HG02759 (cell line): Measurements from ENCODE around the gene SMIM43.
"Not testable (repeated sequence)": the region's sequence is repeated elsewhere in the genome, so short reads cannot be mapped to it uniquely, and the experiment has no call there.

Experiments
- ATAC-seq: cut with Tn5 transposase; IDR thresholded peaks from one replicate; pipeline ENCODE4 v1.9.1; 2021; ENCODE audit warnings: mild to moderate bottlenecking, moderate library complexity; ENCODE audit not compliant: unreplicated experiment

Gene SMIM43

DNA sequence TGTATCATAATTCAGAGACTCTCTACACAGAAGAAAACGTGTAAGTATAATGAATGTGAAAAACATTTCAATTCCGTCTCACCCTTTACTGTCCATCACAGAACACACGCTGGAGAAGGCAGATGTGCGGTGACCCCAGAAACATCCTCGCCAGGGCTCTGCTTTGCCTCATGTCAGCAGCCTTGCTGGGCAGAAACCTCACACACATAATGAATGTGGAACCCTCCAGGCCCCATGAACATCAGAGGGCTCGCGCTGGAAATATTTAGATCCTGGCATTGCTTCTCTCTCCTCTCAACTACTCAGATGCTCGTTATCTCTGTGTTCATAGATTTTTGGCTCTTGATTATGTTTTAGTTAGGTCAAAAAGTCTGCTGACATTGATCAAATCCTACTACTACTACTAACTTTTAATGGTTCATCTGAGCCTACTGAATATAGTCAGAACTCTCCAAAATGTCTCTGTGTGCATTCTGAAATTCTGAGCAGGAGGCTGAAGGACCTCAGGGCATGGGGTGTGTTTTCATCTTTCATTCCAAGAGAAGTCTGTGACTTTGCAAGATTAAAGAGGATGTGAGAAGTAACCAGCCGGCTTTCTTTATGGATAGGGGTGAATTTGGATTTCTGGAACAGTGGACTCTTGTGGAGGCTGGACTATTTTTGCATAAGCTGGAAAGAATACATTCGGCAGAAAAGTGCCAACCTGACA is 27.0 kb downstream of the SMIM43 start:
- no peak for ATAC-seq

DNA sequence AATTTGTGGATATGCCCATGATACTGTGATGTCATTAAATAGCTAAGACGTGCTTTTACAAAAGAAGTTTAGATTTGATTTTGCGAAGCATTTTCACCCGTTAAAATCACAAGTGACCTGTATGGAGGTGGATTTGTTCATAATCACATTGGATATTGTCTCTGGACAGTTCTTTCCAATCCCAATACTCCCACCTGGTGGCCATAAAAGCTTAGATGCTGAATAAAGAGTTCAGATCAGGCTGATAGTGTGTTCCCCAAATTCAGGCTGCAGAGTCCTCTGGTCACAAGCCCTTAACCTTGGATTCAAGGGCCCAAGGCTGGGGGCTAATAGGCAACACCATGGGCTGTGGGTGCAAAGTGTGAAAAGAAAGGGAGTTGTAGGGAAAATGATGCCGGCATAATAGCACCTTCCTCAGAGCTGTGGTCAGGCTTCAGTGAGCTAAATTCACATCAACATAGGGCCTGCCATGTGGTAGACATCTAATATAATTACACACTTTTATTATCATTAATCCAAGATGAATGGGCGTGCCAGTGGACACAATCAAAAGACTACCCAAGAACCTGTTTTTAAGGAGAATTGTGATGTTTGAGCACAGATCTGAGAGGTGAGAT is 28.1 kb downstream of the SMIM43 start:
- no peak for ATAC-seq

DNA sequence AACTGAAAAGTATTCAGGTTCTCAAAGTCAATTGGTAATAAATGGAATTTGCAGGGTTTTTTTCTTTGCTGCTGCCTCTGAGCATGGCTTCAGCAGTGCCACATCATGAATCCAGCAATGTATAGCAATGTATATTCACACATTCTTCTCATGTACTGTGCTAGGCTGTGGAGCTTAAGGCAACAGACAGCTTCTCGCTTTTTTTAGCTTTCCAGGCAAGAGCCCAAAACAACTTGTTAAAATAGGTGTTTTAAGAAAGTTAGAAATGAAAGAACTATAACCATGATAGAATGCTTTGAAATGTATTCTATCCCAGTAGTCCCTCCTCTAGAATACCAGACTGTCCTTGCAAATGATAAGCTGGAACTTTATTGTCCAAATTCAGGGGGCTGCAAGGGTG is 30.4 kb downstream of the SMIM43 start:
- no peak for ATAC-seq

DNA sequence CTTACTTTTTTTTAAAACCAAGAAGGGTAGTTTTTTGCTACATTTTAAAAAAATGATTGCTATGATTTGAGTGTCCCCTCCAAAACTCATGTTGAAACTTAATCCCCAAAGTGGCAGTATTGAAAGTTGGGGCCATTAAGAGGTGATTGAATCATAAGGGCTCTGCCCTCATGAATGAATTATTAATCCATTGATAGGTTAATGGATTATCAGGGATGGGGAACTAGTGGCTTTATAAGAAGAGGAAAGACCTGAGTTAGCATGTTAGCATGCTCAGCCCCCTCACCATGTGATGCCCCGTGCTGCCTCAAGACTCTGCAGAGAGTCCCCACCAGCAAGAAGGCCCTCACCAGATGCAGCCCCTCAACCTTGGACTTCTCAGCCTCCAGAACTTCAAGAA is 31.0 kb downstream of the SMIM43 start:
- ATAC-seq, result no peak

DNA sequence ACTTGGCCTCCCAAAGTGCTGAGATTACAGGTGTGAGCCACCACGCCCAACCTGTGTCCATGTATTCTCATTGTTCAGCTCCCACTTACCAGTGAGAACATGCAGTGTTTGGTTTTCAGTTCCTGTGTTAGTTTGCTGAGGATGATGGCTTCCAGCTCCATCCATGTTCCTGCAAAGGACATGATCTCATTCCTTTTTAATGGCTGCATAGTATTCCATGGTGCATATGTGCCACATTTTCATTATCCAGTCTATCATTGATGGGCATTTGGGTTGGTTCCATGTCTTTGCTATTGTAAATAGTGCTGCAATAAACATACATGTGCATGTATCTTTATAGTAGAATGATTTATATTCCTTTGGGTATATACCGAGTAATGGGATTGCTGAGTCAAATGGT is 35.2 kb downstream of the SMIM43 start:
- ATAC-seq, result not testable (repeated sequence)

DNA sequence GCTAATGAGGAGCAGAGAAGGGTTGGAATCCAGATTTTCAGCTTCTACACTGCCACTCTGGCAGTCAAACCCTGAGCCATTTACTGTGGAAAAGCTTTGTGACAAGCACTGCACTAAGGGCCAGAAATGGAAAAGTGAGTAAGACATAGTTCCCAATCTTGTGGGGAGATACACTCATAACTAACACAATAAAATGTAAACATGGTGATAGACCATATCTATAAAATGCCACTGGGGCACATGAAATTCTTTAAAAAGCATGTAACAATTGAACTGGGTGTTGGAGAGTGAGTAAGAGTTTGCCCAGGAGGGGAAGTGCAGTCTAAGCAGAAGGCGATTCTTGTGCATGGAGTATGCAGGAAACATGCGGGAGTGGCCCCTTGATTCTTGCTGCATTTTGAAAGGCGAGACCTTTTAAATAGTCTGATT is 36.2 kb downstream of the SMIM43 start:
- no peak for ATAC-seq

DNA sequence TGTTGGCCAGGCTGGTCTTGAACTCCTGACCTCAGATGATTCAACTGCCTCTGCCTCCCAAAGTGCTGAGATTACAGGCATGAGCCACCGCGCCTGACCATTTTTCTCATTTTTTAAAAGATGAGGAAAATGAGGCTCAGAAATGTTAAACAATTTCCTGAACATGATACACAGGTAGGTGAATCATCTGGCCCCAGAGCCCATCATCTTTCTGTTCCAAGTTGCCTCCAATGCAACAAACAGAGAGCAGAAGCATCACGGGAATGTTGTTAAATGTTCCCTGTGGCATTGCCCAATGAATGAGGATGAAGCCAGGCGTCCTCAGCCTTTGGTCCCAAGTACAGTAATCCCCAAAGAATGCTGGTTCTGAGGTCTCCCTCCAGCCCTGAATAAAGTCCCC is 36.9 kb downstream of the SMIM43 start:
- ATAC-seq, result no peak

DNA sequence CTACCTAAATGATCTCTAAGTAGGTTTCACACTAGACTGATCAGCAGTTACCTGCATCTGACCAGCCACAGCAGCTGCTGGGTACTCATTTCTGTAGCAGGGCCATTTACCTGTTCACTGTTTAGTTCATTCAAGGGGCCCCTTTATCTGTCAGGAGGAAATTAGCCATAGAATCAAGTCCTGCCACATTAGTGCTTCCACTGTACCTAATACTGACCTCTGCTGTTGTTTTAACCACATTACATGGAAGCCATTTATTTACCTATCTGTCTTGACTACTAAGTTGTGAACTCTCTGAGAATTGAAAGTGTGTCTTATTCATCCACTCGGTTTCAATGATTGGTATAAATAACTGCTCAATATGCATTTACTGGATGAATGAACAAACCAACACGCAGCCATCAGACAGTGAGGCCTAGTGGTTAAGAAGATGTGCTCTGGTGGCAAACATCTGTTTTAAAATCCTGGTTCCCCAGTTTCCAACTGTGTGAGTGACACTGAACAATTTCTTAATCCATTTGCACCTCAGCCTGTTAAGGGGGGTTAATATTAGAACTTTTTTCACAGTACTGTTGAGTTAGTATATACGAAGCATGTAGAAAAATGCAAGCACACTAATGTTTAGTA is 38.2 kb downstream of the SMIM43 start:
- peak; percentile 97 for ATAC-seq

DNA sequence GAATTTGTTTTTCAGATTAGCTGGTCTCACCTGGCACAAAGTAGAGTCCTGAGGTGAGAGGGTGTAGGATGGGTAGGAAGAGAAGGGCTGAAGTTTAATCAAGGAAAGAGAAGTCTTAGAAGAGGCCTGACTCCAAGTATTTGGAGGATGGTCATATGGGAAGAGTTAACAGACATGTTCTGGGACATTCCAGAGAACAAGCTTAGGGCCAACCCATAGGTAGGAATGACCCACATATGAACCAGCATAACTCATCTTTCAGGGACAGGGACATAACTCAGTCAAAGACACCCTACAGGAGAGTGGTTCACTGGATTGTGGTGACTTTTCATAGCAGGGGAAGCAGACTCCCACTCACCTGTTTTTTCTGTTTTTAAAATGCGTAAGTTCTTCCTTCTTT is 40.3 kb downstream of the SMIM43 start:
- ATAC-seq, result no peak

DNA sequence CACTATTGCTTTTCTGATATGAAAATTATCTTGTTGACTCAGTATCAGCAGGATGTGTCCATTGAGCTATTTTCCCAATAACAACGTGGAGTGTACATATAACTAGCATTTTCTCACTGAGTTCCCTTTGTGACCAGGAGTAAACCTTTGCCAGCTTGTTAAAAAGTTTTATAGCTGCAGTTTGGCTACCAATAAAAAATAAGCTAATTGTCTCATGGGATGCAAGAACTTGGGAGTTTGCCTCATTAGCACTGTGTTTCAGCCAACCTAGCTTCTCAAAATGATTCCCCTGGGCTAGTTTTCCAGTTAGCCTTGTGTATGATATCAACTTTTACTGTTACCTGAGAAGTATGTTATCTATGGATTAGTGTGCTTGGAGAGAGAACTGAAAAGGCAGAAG is 43.3 kb downstream of the SMIM43 start:
- ATAC-seq, result no peak

DNA sequence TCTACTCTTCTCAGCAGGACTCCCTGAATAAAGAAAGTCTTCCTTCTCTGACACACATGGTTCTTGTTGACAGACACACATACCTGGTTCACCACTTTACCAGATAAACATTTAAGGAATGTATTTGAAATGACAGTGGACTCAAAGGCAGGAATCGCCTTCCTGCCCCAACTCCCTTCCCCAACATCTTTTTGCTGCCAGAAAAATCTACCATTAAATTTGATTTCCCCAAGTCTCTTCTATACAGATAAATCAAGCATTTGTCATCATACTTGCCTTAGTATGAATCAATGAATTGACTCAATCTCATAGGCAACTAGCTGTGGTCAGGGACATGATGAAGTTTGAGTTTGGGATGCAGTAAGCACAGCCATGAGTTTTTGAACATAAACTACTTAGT is 44.9 kb downstream of the SMIM43 start:
- ATAC-seq, result no peak

DNA sequence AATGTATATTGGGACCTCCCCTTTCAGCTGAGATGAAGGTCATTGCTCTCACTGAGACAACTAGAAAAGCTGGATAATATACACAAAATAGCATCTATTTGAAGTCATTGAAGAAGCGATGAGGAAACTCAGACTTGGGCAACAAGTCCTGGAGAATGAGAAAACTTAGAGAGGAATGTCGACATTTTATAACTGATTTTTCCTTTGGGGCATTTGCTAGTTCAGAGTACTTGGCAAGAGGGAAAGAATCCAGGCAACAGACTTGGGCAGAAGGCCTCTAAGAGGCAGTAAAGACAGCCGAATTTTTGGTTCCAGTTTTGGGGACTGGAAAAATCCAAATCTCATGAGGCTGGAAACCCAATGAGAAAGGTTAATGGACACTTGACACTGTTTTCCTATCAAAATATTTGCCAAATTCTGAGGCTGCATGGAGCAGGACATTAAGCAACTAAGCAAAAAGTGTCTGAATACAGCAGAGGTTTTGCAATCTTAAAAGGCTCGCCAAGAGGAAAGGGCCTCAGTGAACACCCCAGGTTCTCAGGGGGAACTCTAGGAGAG is 47.2 kb downstream of the SMIM43 start:
- no peak for ATAC-seq

DNA sequence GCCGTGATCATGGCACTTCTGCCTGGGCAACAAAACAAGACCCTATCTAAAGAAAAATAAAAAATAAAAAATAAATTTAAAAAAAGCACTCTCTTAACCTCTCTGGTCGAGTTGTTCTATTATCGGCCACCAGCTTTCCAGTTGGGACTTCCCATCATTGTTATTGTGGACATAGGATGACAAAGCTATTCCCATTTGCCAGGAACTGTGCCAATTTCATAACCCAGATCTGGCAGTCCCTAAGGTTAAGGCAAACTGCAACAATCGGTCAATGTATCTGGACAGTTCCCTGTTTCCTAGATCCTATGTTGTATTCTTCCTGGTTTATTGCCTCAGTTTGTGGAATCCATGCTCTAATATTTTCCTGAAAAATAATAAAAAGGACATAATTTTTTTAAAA is 50.4 kb downstream of the SMIM43 start:
- ATAC-seq, result no peak

DNA sequence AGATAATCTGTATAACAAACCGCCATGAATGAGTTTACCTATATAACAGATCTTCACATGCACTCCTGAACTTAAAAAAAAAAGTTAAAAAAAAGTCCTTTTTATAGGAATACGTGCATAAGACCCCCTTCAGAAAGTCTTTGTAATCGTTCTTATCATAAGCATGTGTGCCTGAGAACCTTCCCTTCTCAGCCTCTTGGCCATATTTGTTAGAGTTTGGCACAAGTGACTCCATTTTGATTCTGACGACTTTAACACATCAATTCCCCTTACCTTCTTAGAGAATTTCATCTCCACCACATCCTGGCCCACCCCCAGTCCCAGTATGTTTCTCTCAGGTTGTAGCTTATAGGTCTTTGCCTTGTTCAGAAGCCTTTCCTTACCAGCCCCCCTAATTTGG is 52.2 kb downstream of the SMIM43 start:
- ATAC-seq, result no peak

DNA sequence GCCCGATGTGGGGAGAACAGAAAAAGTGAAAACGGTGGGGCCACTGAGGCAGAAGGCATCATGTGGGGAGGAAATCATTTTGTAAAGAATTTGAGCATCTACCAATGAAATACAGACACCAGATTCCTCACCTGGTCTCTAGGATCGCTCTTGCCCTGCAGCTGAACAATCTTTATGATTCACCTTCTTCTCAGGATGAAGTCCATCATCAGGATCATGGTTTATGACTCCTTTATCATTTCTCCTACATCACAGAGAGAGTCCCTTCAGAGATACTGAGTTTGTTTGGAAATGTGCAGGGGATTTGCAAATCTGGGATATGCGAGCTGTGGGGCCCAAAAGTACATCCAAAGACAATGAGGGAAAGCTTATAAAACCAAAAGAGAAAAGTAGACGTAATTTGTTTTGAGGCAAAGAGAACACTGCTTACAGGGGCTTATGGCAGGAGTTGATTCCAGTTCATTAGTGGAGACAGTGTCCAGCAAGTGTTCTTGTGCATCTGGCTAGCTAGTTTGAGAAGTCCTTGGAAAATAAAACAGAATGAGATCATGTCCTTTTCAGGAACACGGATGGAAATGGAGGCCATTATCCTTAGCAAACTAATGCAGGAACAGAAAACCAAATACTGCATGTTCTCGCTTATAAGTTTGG is 52.8 kb downstream of the SMIM43 start:
- ATAC-seq, result peak; percentile 0

DNA sequence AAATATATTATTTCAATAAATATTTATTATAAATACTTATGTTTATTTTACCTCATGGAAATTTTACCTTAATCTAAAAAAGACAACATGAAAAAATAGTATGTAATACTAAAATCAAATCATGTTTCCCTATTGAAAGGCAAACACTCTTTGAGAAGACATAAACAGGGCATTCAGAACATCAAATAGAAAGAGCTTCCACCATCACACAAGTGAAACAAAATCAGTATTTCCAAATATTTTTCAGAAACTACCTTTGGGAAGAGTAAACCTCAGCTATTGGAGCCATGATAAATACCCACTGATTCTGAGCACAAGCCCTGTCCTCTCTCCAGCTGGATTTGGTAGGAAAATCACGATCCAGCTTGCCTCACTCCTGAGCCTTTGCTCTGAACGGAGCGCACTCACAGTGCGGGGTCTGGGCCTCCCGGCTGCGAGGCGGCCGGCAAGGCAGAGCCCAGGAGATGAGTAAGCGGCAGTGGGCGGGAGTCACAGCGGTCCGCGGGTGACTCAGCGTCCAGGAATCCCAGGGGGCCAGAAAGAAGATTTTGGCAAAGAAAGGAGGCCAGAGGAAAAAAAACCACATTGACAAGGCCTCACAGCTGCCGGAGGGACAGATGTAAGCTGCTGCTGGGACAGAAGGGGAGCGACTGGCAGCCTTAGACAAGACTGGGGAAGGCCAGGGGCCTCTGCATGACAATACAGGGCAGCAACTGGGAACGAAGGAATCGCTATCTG is 53.5 kb downstream of the SMIM43 start:
- ATAC-seq, result peak; percentile 95

DNA sequence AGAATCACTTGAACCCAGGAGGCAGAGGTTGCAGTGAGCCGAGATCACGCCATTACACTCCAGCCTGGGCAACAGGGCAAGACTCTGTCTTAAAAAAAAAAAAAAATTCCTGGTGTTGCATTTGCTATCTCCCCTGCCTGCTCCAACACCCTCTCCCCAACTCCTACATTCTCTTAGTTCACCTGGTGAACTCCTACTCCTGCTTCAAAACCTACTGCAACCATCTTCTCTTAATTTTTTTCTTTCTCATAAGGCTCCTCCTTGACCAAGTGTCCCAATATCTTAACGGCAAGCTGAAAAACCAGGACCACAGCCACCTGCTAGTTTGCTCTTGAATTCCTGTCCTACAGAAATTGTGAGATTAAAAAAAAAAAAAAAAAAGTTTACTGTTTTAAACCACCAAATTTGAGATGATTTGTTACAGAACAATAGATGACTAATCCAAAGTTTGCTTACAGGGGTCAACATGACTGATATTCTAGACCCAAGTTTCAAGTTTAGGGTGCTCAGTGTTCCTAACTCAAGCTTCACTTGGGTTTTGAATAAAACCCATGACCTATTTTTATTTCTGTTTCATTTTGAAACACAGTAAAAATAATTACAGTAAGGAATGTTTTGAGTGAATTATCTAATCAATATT is 55.1 kb downstream of the SMIM43 start:
- ATAC-seq, result peak; percentile 33
